OCI-M2 (cell line): Measurements from ENCODE around the gene KRTAP22-2.

ENCODE experiments used
- DNase-seq: peaks from one replicate; lab custom pipeline; 2025; ENCODE audit not compliant: unreplicated experiment; lab: John Stamatoyannopoulos, UW

KRTAP22-2 gene

GRCh38 chr21:30563630-30564029 lies 26.6 kb downstream of the KRTAP22-2 start:
- no peak for DNase-seq

- DNase-seq, result no peak
Measured at GRCh38 chr21:30563072-30563471, 27.1 kb downstream of the KRTAP22-2 start.

- DNase-seq, result no peak
Measured at GRCh38 chr21:30561957-30562356, 28.2 kb downstream of the KRTAP22-2 start.

- DNase-seq, result no peak
Measured at GRCh38 chr21:30561264-30561895, 28.8 kb downstream of the KRTAP22-2 start, which contains the start of gene KRTAP19-7. Gene KRTAP19-7 (minus strand): TSS chr21:30561314. CDS start chr21:30561289, 25 bp downstream.

GRCh38 chr21:30555095-30555494 lies 35.1 kb downstream of the KRTAP22-2 start:
- DNase-seq, result no peak

- no peak for DNase-seq
Measured at GRCh38 chr21:30552782-30553181, 37.4 kb downstream of the KRTAP22-2 start.

GRCh38 chr21:30541764-30542163 lies 48.4 kb downstream of the KRTAP22-2 start, which contains the start of gene KRTAP19-6:
Gene KRTAP19-6 (minus strand): TSS chr21:30541864. CDS start chr21:30541833, 31 bp downstream.
- no peak for DNase-seq
